Smooth muscle cell (in vitro differentiated cells): Measurements from ENCODE around the gene MTF1. TPM values are rescaled to one million over a fixed set of nuclear protein-coding genes. Genes with fewer than 3 reads are reported as not detected.

Experiments used
- DNase-seq: peaks from one replicate; lab custom pipeline; 2025; ENCODE audit not compliant: unreplicated experiment; lab: John Stamatoyannopoulos, UW
- H2AFZ ChIP-seq: fragments of 200-600 bp; sonication (generic); 2 replicates; pipeline ENCODE4 v1.6.0; 2016; ENCODE audit warnings: antibody characterized with exemption, low read depth, mild to moderate bottlenecking
- H3F3A ChIP-seq: fragments of 200-600 bp; sonication (generic); 2 replicates; pipeline ENCODE4 v1.6.0; 2017; ENCODE audit warnings: antibody characterized with exemption, low read depth
- H3K27ac ChIP-seq: fragments of 200-600 bp; sonication (generic); 2 replicates; pipeline ENCODE4 v1.5.1; 2016; ENCODE audit warnings: low read depth, mild to moderate bottlenecking
- H3K27me3 ChIP-seq: fragments of 200-600 bp; sonication (generic); 2 replicates; pipeline ENCODE4 v1.6.1; 2016; ENCODE audit warnings: low read depth, mild to moderate bottlenecking
- H3K36me3 ChIP-seq: fragments of 200-600 bp; sonication (generic); 2 replicates; pipeline ENCODE4 v1.5.1; 2016; ENCODE audit warnings: low read depth
- H3K4me1 ChIP-seq: fragments of 200-600 bp; sonication (generic); 2 replicates; pipeline ENCODE4 v1.5.1; 2016; ENCODE audit warnings: low read depth
- H3K4me2 ChIP-seq: fragments of 200-600 bp; sonication (generic); 2 replicates; pipeline ENCODE4 v1.6.0; 2016; ENCODE audit warnings: mild to moderate bottlenecking
- H3K4me3 ChIP-seq: fragments of 200-600 bp; sonication (generic); 2 replicates; pipeline ENCODE4 v1.5.1; 2016; ENCODE audit warnings: mild to moderate bottlenecking
- H3K79me2 ChIP-seq: fragments of 200-600 bp; sonication (generic); 2 replicates; pipeline ENCODE4 v1.6.0; 2016; ENCODE audit warnings: low read depth, mild to moderate bottlenecking
- H3K9ac ChIP-seq: fragments of 200-600 bp; sonication (generic); 2 replicates; pipeline ENCODE4 v1.6.0; 2016; ENCODE audit warnings: low read depth
- H3K9me3 ChIP-seq: fragments of 200-600 bp; sonication (generic); replicated peaks from 2 replicates; pipeline ENCODE4 v1.5.1; 2016; ENCODE audit warnings: low read depth
- H4K20me1 ChIP-seq: fragments of 200-600 bp; sonication (generic); 2 replicates; pipeline ENCODE4 v1.6.0; 2016; ENCODE audit warnings: low read depth
- CTCF ChIP-seq: fragments of 200-600 bp; sonication (generic); IDR thresholded peaks from 2 replicates; pipeline ENCODE4 v1.5.1; 2017; ENCODE audit warnings: borderline replicate concordance, mild to moderate bottlenecking, antibody characterized with exemption; ENCODE audit not compliant: insufficient read depth, poor library complexity, severe bottlenecking
- WGBS: methylation state at CpG from one replicate; pipeline ENCODE4 v1.1.7; 2016; ENCODE audit warnings: low lambda C conversion rate; 5-methylcytosine and 5-hydroxymethylcytosine counted together
- polyA plus RNA-seq: library from polyadenylated mRNA; unstranded; fragments of >200 nt; fragmentation: Nextera tagmentation; extraction: Ambion mirVana; gene quantifications from 2 replicates; pipeline ENCODE4 v1.2.1, GENCODE V29; 2016
- total RNA-seq: library from RNA; depleted of rRNA; stranded (reverse); fragments of >200 nt; gene quantifications from 2 replicates; pipeline ENCODE4 v1.2.3, GENCODE V29; 2014

MTF1 gene
- total and polyA plus RNA-seq, 2 experiments from 2014 or later: 6.8 to 25.9 TPM

GRCh38 chr1:37853157-37853556, 6.2 kb downstream of the MTF1 start:
- no peak for TF ChIP-seq CTCF
- Histone ChIP-seq H3K4me3 (no peak overlapping the region), H3K27me3 (no peaks in the 10 kb centered on the region), H3K4me1 (peaks cover 3% of the 10 kb centered on the region), H3F3A (no peaks in the 10 kb centered on the region), H3K36me3 (no peaks in the 10 kb centered on the region), H2AFZ (no peak overlapping the region), H3K9ac (no peak overlapping the region), H3K9me3 (no peaks in the 10 kb centered on the region), H3K79me2 (peaks cover 77% of the 10 kb centered on the region), H3K27ac (no peak overlapping the region), H4K20me1 (peaks cover 69% of the 10 kb centered on the region), H3K4me2 (no peak overlapping the region)
- DNase-seq: no peak

- peaks cover 71% of the 10 kb centered on the region for H3K79me2 ChIP-seq
- no peak overlapping the region for H3K27ac ChIP-seq
- H3K36me3 ChIP-seq: no peaks in the 10 kb centered on the region
- H3K27me3 ChIP-seq: no peaks in the 10 kb centered on the region
- H3K4me1 ChIP-seq: no peaks in the 10 kb centered on the region
- no peak overlapping the region for H2AFZ ChIP-seq
- no peaks in the 10 kb centered on the region for H3F3A ChIP-seq
- H3K9ac ChIP-seq: no peak overlapping the region
- WGBS: 93% methylated on average over 2 of the region's 2 CpGs
- H3K9me3 ChIP-seq: no peaks in the 10 kb centered on the region
- H3K4me2 ChIP-seq: no peak overlapping the region
- no peak for DNase-seq
- peaks cover 82% of the 10 kb centered on the region for H4K20me1 ChIP-seq
- H3K4me3 ChIP-seq: no peak overlapping the region
- TF ChIP-seq CTCF: no peak
Observed at GRCh38 chr1:37851782-37852210, 7.6 kb downstream of the MTF1 start.

GRCh38 chr1:37851262-37851661, 8.1 kb downstream of the MTF1 start:
- no peak overlapping the region for H3K4me2 ChIP-seq
- no peak overlapping the region for H3K9ac ChIP-seq
- H3K4me1 ChIP-seq: no peaks in the 10 kb centered on the region
- H2AFZ ChIP-seq: no peak overlapping the region
- no peaks in the 10 kb centered on the region for H3F3A ChIP-seq
- H3K36me3 ChIP-seq: no peaks in the 10 kb centered on the region
- no peaks in the 10 kb centered on the region for H3K9me3 ChIP-seq
- no peak for TF ChIP-seq CTCF
- H3K79me2 ChIP-seq: peaks cover 70% of the 10 kb centered on the region
- H3K27ac ChIP-seq: no peak overlapping the region
- DNase-seq: no peak
- peaks cover 88% of the 10 kb centered on the region for H4K20me1 ChIP-seq
- no peaks in the 10 kb centered on the region for H3K27me3 ChIP-seq
- H3K4me3 ChIP-seq: no peak overlapping the region

- no peak overlapping the region for H3K4me2 ChIP-seq
- H3K27me3 ChIP-seq: no peaks in the 10 kb centered on the region
- H3K27ac ChIP-seq: no peak overlapping the region
- TF ChIP-seq CTCF: no peak
- peaks cover 70% of the 10 kb centered on the region for H3K79me2 ChIP-seq
- no peaks in the 10 kb centered on the region for H3K36me3 ChIP-seq
- H3F3A ChIP-seq: no peaks in the 10 kb centered on the region
- H3K9me3 ChIP-seq: no peaks in the 10 kb centered on the region
- DNase-seq: no peak
- H2AFZ ChIP-seq: no peak overlapping the region
- H3K9ac ChIP-seq: no peak overlapping the region
- 92% methylated on average over 6 of the region's 6 CpGs for whole genome bisulfite sequencing
- H3K4me1 ChIP-seq: no peaks in the 10 kb centered on the region
- H3K4me3 ChIP-seq: no peak overlapping the region
- H4K20me1 ChIP-seq: peaks cover 93% of the 10 kb centered on the region
Observed at GRCh38 chr1:37850352-37850955, 8.9 kb downstream of the MTF1 start.
